MM.1S (cell line): ENCODE results near the gene MVB12B.

Experiments
- EZH2 ChIP-seq: fragments of 300-600 bp; sonication (generic); optimal IDR thresholded peaks from 2 replicates; pipeline ENCODE3; 2017; ENCODE audit warnings: low read depth, mild to moderate bottlenecking, antibody characterized with exemption, low read length, mixed read lengths
- TF ChIP-seq, protein P1 (sequence below): fragments of 300-600 bp; sonication (generic); IDR thresholded peaks from 2 replicates; pipeline ENCODE4 v1.5.1; 2016; ENCODE audit warnings: antibody characterized with exemption, low read length, mixed read lengths

- no peak for TF ChIP-seq EZH2
- TF ChIP-seq, protein P1, sequence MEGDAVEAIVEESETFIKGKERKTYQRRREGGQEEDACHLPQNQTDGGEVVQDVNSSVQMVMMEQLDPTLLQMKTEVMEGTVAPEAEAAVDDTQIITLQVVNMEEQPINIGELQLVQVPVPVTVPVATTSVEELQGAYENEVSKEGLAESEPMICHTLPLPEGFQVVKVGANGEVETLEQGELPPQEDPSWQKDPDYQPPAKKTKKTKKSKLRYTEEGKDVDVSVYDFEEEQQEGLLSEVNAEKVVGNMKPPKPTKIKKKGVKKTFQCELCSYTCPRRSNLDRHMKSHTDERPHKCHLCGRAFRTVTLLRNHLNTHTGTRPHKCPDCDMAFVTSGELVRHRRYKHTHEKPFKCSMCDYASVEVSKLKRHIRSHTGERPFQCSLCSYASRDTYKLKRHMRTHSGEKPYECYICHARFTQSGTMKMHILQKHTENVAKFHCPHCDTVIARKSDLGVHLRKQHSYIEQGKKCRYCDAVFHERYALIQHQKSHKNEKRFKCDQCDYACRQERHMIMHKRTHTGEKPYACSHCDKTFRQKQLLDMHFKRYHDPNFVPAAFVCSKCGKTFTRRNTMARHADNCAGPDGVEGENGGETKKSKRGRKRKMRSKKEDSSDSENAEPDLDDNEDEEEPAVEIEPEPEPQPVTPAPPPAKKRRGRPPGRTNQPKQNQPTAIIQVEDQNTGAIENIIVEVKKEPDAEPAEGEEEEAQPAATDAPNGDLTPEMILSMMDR: no peak
Observed at GRCh38 chr9:126424511-126424910, 97.9 kb downstream of the MVB12B start.
